NCI-H187 (cell line): ENCODE results near the gene IL37.
"Not testable (repeated sequence)": the region's sequence is repeated elsewhere in the genome, so short reads cannot be mapped to it uniquely, and the experiment has no call there.

Experiments
- DNase-seq, 2 experiments: peaks; one replicate each; lab custom pipeline; 2025; lab: John Stamatoyannopoulos, UW

IL37 gene

GRCh38 chr2:112889976-112890375, 21.0 kb upstream of the IL37 start:
- no peak for DNase-seq

- no peak for DNase-seq
Measured at GRCh38 chr2:112891385-112891831, 19.6 kb upstream of the IL37 start.

- DNase-seq: no peak
Measured at GRCh38 chr2:112893752-112894151, 17.2 kb upstream of the IL37 start.

- no peak for DNase-seq
Measured at GRCh38 chr2:112896909-112897623, 13.9 kb upstream of the IL37 start.

DNA sequence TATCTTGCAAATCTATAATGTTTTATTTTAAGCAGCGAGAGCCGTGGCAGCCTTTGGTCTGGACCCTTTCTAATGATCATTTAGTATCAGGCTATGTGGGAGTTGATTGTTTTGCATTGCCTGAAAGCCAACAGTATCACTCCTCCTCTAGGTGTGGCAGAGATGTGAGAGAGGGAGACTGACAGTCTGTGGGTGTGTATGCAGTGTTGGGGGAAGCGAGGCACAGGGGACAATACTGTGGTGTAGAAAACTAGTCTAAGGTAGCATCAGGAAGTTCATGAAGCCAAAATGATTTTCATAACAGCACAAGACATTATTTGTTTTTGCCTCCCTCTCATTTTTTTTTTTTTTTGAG, 13.4 kb upstream of the IL37 start:
- no peak for DNase-seq

DNA sequence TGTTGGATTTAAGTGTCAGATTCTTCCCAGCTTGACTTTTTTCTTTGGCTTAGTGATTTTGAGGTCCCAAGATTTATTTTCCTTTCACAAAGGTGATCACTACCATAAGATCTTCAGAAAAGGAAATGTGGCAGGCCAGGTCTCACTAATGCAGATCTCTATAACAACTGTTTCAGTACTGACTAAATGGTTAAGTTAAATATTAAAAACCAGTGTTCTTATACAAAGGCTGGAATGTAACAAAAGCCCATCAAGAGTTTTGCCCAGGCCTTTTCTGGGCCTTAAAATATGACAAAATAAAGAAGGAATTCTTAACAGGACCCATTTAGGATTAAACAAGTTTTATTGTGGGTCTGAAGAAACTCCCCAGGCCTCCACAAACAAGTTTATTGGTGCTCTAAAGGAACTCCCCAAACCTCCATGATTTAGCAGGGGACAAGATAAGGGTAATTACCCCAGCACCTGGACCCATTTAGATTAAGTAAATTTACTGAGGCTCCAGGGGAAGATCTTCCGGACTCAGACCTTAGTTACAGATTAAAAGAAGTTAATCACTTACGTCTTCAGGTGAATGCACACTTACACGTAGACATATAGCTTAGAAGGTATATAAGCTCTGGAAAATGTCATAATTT, 9.4 kb upstream of the IL37 start:
- DNase-seq: not testable (repeated sequence)

DNA sequence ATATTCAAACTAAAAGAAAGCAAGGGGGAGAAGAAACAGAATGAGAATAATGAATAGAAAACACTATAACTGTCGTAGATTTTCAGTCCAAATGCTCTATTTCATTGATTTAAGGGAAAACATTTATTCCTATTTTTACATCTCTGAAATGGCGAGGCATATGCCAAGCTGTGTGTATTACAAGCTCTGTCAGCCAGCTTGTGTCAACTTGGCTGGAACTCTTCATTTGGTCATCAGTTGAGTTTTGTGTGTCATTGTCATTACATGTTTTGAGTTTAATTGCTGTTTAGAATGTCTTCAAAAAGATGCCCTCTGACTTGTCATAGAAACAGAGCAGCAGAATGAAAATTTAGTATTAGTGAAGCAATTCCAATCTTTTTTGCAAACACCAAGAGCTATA, 8.1 kb upstream of the IL37 start:
- DNase-seq: no peak

GRCh38 chr2:112904883-112905282, 6.1 kb upstream of the IL37 start:
- DNase-seq: no peak

GRCh38 chr2:112906276-112906675, 4.7 kb upstream of the IL37 start:
- DNase-seq: no peak

DNA sequence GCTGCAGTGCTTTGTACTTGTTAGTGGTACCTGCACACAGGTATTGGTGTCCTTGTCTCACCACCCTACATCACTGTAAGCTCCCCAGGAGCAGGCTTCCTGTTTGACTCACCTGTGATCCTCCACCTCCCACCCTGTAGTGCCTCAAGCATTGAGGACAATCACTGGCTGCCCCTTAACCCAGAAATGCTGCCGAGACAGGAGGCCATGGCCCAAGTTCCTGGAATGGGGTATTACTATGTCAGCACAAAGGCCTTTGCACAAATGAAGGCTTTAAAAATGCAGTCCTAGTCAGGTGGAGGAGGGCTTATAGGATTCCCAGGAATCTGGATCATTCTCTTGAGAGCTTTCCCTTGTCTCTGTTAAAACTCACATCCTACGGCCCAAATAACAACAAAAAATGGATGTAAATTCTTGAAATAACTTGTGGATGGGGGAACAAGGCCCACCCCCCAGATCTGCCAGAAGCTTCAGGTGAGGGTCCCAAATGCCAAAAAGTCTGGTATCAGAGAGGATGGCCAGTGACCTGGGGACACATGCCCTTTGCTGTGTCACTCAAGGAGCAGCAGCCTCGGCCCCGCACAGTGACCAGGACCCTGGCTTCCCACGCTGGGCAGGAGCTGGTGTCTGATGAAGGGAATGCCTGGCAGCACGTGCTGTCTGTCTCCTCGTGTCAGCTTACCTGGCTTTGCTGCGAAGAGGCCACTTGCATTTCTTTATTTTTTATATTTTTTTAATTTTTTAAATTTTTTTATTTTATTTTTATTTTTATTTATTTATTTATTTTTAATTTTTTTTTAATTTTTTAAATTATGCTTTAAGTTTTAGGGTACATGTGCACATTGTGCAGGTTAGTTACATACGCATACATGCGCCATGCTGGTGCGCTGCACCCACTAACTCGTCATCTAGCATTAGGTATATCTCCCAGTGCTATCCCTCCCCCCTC, 3.7 kb upstream of the IL37 start:
- DNase-seq: no peak

DNA sequence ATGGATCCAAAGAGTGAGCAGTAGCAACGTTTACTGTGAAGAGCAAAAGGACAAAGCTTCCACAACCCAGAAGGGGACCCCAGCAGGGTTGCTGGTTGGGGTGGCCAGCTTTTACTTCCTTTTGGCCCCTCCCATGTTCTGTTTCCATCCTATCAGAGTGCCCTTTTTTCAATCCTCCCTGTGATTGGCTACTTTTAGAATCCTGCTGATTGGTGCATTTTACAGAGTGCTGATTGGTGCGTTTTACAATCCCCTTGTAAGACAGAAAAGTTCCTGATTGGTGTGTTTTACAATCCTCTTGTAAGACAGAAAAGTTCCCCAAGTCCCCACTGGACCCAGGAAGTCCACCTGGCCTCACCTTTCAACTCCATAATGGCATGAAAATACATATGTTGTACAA, 2.4 kb upstream of the IL37 start:
- DNase-seq: not testable (repeated sequence)

DNA sequence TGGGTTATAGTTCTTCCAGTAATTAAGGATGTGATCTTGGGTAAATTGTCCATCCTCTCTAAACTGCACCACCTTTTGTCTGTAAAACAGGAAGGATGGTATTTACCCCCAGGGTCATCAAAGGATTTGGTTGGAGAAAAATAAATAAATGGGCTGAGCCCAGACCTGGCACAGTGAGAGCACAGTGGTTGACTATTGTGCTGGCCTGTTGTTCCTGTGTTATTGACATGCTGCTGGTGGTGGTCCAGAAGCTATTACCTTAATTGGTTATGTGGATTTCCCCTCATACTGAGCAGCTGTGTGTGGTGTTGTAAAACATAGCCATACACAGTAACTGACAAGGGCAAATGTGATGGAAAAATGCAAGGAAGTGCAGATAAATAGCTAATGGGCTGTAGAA, 746 bp upstream of the IL37 start:
- no peak for DNase-seq

- DNase-seq: no peak
Measured at GRCh38 chr2:112912403-112912802, 1.4 kb downstream of the IL37 start.

GRCh38 chr2:112915300-112916144, 4.6 kb downstream of the IL37 start:
- no peak for DNase-seq

DNA sequence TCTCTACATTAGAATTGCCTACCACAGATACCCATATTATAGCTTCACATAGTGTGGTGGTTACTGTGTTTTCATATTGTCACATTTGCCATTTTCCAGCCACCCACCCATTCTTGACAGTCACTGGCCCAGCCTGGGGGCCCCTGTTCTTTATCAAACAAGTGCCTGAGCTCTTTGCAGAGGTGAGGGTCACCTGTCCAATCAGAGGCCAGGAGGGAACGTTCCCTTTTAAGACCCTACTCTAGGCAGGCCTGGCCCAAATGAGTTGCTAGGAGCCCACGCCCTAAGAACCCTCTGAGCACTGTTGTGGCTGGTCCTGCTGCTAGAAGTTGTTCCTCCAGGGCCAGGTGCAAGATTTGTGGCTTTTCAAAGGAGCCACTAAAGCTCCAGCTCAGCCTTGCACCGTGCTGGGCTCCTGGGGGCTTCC, 5.2 kb downstream of the IL37 start:
- DNase-seq: no peak

DNA sequence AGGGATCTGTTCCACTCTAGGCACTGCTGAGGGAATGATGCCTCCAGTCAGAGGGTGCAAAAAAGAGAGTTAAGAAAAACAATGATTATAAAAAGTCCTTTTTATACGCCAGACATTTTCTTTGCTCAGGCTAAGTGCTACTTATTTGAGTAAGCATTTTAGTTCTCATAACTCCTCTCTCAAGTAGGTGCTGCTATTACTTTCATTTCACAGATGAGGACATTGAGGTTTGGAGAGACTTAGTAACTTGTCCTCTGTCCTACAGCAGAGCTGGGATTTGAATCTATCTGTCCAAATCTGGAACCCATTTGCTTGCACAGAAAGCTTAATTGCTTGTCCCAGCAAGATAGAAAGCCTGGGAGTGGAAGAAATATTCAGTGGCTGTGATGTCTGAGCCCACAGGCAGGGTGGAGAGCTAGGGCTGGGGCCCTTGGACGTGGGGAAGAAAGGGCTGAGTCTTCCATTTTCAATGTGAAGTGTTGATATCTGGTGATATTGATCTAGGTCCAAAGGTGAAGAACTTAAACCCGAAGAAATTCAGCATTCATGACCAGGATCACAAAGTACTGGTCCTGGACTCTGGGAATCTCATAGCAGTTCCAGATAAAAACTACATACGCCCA, 5.8 kb downstream of the IL37 start:
- DNase-seq: no peak

GRCh38 chr2:112917856-112918255, 6.9 kb downstream of the IL37 start:
- no peak for DNase-seq

DNA sequence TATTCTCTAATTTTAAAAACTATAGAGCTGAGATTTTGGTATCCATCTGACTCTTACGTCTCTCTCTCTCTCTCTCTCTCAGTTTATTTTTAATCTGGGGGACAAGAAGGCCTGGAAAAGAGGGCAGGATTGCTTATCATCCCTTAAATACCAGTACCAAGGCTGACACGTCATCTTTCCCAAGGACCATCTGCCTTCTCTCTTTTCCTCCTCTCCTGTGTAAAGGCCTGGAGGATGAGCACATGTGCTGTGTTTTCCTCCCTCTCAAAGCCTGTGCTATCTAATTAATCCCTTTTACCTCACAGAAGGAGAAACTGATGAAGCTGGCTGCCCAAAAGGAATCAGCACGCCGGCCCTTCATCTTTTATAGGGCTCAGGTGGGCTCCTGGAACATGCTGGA, 7.3 kb downstream of the IL37 start:
- DNase-seq: no peak

GRCh38 chr2:112919086-112919485, 8.1 kb downstream of the IL37 start:
- no peak for DNase-seq

DNA sequence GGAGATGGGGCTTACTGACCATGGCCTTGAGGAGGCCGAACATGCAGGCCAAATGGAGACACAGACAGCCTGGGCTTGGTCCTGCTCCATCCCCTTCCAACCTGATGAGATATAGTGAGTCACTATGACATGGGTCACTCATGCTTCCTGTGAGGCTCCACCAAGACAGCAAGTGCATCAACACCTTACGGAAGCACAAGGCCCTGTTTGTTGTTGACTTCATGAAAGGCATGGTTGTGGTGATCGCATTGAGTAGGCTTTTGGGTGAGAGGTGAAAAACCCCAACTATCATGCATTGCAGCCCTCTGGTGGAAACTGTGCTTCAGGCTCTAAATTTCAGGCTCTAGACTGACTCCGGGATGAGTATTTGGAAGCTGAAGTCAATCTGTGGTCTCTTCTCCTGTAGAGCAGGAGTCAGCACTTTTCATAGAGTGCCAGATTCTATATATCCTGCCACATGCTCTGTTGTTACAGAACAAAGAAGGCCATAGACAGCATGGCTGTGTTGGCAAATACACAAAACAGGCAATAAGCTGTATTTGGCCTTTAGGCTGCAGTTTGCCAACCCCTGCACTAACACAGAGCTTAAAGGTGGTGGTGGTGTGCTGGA, 10.1 kb downstream of the IL37 start:
- DNase-seq: no peak

DNA sequence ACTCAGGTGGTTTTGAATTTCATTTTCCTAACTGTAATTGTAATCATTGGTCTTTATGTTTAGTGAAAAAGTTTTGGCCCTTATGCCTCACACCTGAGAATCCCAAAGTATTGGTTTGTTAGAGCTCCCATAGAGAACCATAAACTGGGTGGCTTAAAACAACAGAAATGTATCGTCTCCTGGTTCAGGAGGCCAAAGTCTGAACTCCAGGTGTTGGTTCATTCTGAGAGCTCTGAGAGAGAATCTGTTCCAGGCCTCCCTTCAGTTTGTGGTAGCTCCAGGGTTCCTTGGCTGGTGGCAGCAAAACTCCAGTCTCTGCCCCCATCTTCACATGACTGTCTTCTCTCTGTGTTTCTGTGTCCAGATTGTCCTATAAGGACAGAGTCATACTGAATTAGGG, 11.0 kb downstream of the IL37 start:
- DNase-seq: no peak
